Measurements from ENCODE around the gene NOL4.
"Not testable (repeated sequence)": the region's sequence is repeated elsewhere in the genome, so short reads cannot be mapped to it uniquely, and the experiment has no call there.

The NOL4 gene

DNA sequence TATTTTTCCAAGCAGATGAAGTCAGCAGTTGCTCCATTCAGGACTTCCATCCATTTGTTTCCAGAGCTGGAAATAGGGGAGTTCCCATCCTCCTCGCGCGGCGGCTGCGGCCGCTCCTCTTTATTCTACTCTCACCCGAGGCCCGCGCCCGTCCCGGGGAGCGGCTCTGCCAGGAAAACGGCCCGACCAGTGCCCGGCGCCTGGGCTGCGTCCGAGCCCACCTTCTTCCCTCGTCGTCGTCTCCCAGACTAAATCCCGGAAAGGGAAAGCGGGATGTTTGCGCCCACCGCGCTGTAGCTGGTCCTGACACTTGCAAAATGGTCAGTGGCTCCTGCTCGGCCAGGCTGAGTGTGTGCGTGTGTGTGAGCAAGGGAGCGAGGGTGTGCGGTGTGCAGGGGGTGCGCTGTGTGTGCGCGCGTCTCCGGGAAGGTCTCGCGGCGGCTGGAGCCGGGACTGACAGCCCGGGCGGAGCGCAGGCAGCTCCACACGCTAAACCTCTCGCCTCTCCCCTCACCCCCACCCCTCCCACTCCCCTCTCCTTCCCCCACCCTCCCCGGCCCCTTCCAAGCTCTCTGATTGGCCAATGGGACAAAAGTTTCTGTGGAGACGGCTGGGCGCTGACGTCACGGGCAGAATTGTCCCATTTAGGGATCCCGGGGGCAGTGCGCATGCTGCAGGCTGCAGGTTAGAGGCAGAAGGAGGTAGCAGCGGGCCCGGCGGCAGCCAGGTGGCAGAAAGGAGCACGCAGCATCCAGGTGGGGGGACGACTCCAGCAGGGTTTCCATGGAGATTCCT is at the start of gene NOL4:
TSS of gene NOL4 (minus strand) at position 491 of the 795 bp plus-strand sequence. CDS start 1,660 bp downstream, outside the sequence.
- Histone ChIP-seq H3K4me3 (ENCODE audit: low read depth in 1 of 2, low read length in 2 of 2) (peak within 1 kb of the TSS; percentile 44 to 73), H3K9me3 (ENCODE audit: low read length) (no peaks in the 10 kb centered on the region), H3K4me1 (ENCODE audit: insufficient read depth, low read length) (peaks cover 10% of the 10 kb centered on the region), H3K27me3 (ENCODE audit: control insufficient read depth in 1 of 2, insufficient read depth in 2 of 2, low read length in 2 of 2) (peaks cover 15 to 30% of the 10 kb centered on the region in 2 donors), H3K9ac (ENCODE audit: low read length) (no peak within 1 kb of the TSS), H3K36me3 (ENCODE audit: insufficient read depth, low read length) (no peaks in the 10 kb centered on the region), H3K27ac (ENCODE audit: low read depth, low read length) (no peak within 1 kb of the TSS)

DNA sequence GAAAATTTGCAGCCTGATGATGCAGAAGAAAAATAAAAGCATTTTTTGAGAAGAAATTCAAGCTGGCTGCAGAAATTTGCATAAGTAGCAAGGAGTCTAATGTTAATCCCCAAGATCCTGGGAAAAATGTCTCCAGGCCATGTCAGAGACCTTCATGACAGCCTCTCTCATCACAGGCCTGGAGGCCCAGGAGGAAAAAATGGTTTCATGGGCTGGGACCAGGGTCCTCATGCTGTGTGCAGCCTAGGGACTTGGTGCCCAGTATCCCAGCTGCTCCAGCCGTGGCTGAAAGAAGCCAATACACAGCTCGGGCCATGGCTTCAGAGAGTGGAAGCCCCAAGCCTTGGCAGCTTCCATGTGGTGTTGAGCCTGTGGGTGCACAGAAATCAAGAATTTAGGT is 41.3 kb upstream of the NOL4 start:
- not testable (repeated sequence) for H3K9me3 ChIP-seq (ENCODE audit: low read length); H3K27me3 ChIP-seq (ENCODE audit: control insufficient read depth in 1 of 2, insufficient read depth in 2 of 2, low read length in 2 of 2); H3K36me3 ChIP-seq (ENCODE audit: insufficient read depth, low read length)

GRCh38 chr18:34261865-34262780 is 37.4 kb upstream of the NOL4 start:
- Histone ChIP-seq H3K9me3 (ENCODE audit: low read length) (no peaks in the 10 kb centered on the region), H3K4me1 (ENCODE audit: insufficient read depth, low read length) (no peaks in the 10 kb centered on the region), H3K9ac (ENCODE audit: low read length) (no peak overlapping the region), H3K36me3 (ENCODE audit: insufficient read depth, low read length) (no peaks in the 10 kb centered on the region), H3K27me3 (ENCODE audit: control insufficient read depth in 1 of 2, insufficient read depth in 2 of 2, low read length in 2 of 2) (no peaks in the 10 kb centered on the region), H3K27ac (ENCODE audit: low read depth, low read length) (no peak overlapping the region), H3K4me3 (ENCODE audit: low read depth in 1 of 2, low read length in 2 of 2) (no peak overlapping the region)

More for the DNA sequence above, 41.3 kb upstream of the NOL4 start:
- H3K27ac ChIP-seq (ENCODE audit: low read depth, low read length); H3K4me1 ChIP-seq (ENCODE audit: insufficient read depth, low read length); H3K4me3 ChIP-seq (ENCODE audit: low read depth in 1 of 2, low read length in 2 of 2); H3K9ac ChIP-seq (ENCODE audit: low read length): not testable (repeated sequence)

DNA sequence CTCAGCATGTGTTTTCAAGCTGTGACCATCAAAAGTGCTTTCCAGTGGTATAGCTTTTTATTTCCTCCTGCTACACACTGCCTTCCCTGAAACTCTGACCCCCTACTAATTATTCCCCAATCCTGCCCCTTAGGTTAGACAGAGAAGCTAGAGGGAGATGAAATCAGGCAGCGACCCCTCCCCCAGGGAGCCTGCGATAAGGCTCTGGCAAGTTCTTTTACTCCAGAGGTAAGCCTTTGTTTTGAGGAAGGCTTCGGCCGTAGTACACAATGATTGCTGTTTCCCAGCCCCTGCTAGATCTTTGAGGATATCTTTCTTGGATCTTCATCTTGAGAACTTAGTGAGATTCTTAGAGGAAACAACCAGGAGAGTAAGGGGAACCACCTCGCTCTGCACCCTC is 33.5 kb upstream of the NOL4 start:
- H3K9ac ChIP-seq (ENCODE audit: low read length), result no peak overlapping the region

DNA sequence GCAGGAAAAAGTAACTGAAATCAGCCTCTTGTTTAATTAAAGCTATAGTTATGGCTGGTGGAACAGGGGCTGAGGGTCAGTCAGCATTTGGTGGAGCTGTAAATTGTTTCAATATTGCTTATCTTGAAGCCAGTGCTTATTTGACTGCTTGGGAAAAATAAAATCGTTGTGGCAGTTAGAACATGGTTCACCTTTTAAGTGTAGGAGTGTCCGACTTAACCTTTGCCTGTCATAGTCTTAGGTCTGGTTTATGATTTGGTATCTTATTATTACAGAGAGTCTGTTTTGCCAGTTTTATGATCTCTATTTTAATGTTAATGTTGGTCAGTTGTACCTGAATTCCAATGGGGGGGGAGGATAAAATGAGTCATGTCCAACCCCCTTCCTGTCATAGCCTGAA is 27.2 kb upstream of the NOL4 start:
- no peaks in the 10 kb centered on the region for H3K4me1 ChIP-seq (ENCODE audit: insufficient read depth, low read length)
- no peaks in the 10 kb centered on the region for H3K36me3 ChIP-seq (ENCODE audit: insufficient read depth, low read length)
- no peak overlapping the region for H3K27ac ChIP-seq (ENCODE audit: low read depth, low read length)
- H3K9me3 ChIP-seq (ENCODE audit: low read length), result no peaks in the 10 kb centered on the region
- no peak overlapping the region for H3K9ac ChIP-seq (ENCODE audit: low read length)
- no peaks in the 10 kb centered on the region for H3K27me3 ChIP-seq (ENCODE audit: control insufficient read depth in 1 of 2, insufficient read depth in 2 of 2, low read length in 2 of 2)
- no peak overlapping the region for H3K4me3 ChIP-seq (ENCODE audit: low read depth in 1 of 2, low read length in 2 of 2)

More for the DNA sequence above, 33.5 kb upstream of the NOL4 start:
- Histone ChIP-seq H3K4me1 (ENCODE audit: insufficient read depth, low read length) (no peaks in the 10 kb centered on the region), H3K4me3 (ENCODE audit: low read depth in 1 of 2, low read length in 2 of 2) (no peak overlapping the region), H3K27me3 (ENCODE audit: control insufficient read depth in 1 of 2, insufficient read depth in 2 of 2, low read length in 2 of 2) (no peaks in the 10 kb centered on the region), H3K27ac (ENCODE audit: low read depth, low read length) (no peak overlapping the region), H3K9me3 (ENCODE audit: low read length) (no peaks in the 10 kb centered on the region), H3K36me3 (ENCODE audit: insufficient read depth, low read length) (no peaks in the 10 kb centered on the region)

GRCh38 chr18:34248727-34249126 is 24.0 kb upstream of the NOL4 start:
- Histone ChIP-seq H3K27ac (ENCODE audit: low read depth, low read length) (no peak overlapping the region), H3K4me1 (ENCODE audit: insufficient read depth, low read length) (no peaks in the 10 kb centered on the region), H3K36me3 (ENCODE audit: insufficient read depth, low read length) (no peaks in the 10 kb centered on the region), H3K9me3 (ENCODE audit: low read length) (no peaks in the 10 kb centered on the region), H3K4me3 (ENCODE audit: low read depth in 1 of 2, low read length in 2 of 2) (no peak overlapping the region), H3K27me3 (ENCODE audit: control insufficient read depth in 1 of 2, insufficient read depth in 2 of 2, low read length in 2 of 2) (no peaks in the 10 kb centered on the region), H3K9ac (ENCODE audit: low read length) (no peak overlapping the region)

GRCh38 chr18:34242739-34243138 is 18.0 kb upstream of the NOL4 start:
- Histone ChIP-seq H3K4me3 (ENCODE audit: low read depth in 1 of 2, low read length in 2 of 2) (no peak overlapping the region), H3K27me3 (ENCODE audit: control insufficient read depth in 1 of 2, insufficient read depth in 2 of 2, low read length in 2 of 2) (no peaks in the 10 kb centered on the region), H3K9ac (ENCODE audit: low read length) (no peak overlapping the region), H3K27ac (ENCODE audit: low read depth, low read length) (no peak overlapping the region), H3K9me3 (ENCODE audit: low read length) (no peaks in the 10 kb centered on the region), H3K36me3 (ENCODE audit: insufficient read depth, low read length) (no peaks in the 10 kb centered on the region), H3K4me1 (ENCODE audit: insufficient read depth, low read length) (no peaks in the 10 kb centered on the region)

DNA sequence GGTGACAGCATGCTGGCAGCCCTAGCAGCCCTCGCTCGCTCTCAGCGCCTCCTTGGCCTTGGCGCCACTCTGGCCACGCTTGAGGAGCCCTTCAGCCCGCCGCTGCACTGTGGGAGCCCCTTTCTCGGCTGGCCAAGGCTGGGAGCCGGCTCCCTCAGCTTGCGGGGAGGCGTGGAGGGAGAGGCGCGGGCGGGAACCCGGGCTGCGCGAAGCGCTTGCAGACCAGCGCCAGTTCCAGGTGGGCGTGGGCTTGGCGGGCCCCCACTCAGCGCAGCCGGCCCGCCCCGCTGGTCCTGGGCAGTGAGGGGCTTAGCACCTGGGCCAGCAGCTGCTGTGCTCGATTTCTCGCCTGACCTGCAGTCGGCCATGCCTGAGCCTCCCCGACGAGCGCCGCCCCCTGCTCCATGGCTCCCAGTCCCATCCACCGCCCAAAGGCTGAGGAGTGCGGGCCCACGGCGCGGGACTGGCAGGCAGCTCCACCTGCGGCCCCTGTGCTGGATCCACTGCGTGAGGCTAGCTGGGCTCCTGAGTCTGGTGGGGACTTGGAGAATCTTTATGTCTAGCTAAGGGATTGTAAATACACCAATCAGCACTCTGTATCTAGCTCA is 9.2 kb upstream of the NOL4 start:
- H3K27ac ChIP-seq (ENCODE audit: low read depth, low read length); H3K9me3 ChIP-seq (ENCODE audit: low read length); H3K4me1 ChIP-seq (ENCODE audit: insufficient read depth, low read length); H3K9ac ChIP-seq (ENCODE audit: low read length); H3K4me3 ChIP-seq (ENCODE audit: low read depth in 1 of 2, low read length in 2 of 2); H3K36me3 ChIP-seq (ENCODE audit: insufficient read depth, low read length); H3K27me3 ChIP-seq (ENCODE audit: control insufficient read depth in 1 of 2, insufficient read depth in 2 of 2, low read length in 2 of 2): not testable (repeated sequence)

DNA sequence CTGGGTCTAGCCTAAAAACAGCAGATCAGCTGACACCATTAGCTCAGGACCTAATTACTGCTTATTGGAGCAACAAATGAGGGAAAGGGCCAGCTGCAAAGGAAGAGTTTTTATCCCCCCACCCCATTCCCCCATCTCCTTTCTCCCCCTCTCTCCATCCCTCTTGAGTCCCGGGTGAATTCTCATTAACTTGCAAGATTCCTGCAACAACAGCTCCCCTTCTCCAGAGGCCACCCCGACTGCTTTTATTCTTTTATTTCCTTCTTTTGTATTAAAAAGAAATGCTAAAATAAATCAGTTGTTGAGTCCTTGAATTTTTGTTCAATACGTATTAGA is 473 bp upstream of the NOL4 start:
- H3K9me3 ChIP-seq (ENCODE audit: low read length), result no peaks in the 10 kb centered on the region
- peak overlapping the region in 1 of 2 donors; percentile 20 for H3K4me3 ChIP-seq (ENCODE audit: low read depth in 1 of 2, low read length in 2 of 2)
- H3K27ac ChIP-seq (ENCODE audit: low read depth, low read length), result no peak overlapping the region
- H3K36me3 ChIP-seq (ENCODE audit: insufficient read depth, low read length), result no peaks in the 10 kb centered on the region
- H3K27me3 ChIP-seq (ENCODE audit: control insufficient read depth in 1 of 2, insufficient read depth in 2 of 2, low read length in 2 of 2), result peaks cover 15 to 30% of the 10 kb centered on the region in 2 donors
- H3K4me1 ChIP-seq (ENCODE audit: insufficient read depth, low read length), result peaks cover 10% of the 10 kb centered on the region
- no peak overlapping the region for H3K9ac ChIP-seq (ENCODE audit: low read length)

DNA sequence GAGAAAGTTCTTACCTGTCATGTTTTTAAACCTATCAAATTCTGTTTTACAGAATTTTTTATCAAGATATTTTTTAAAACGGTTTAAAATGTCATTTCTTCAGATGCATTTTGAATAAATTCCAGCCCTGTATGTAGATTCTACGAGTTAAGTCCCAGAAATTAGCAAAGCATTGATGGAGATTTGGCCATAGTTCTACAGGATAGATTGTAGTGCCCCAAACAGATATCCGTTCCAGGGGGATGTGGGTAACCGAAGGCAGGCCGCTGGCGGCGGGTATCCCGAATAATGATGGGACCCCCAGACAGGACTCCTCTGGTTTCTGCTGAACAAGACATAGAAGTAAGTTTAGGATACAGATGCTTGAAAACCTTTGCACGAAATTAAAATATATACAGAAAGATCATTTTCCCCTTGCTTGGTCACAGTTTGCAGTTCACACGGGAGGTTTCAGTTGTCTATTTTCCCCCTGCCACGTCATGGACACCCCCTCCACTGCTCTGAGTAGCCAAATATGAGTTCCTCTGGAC is 755 bp downstream of the NOL4 start:
- Histone ChIP-seq H3K27ac (ENCODE audit: low read depth, low read length) (no peak overlapping the region), H3K36me3 (ENCODE audit: insufficient read depth, low read length) (no peaks in the 10 kb centered on the region), H3K4me3 (ENCODE audit: low read depth in 1 of 2, low read length in 2 of 2) (peak overlapping the region; percentile 44 to 73), H3K4me1 (ENCODE audit: insufficient read depth, low read length) (peaks cover 10% of the 10 kb centered on the region), H3K9ac (ENCODE audit: low read length) (no peak overlapping the region), H3K9me3 (ENCODE audit: low read length) (no peaks in the 10 kb centered on the region), H3K27me3 (ENCODE audit: control insufficient read depth in 1 of 2, insufficient read depth in 2 of 2, low read length in 2 of 2) (peaks cover 15 to 30% of the 10 kb centered on the region in 2 donors)

Data from muscle layer of colon (tissue), 2 donors.